HFF-Myc (cell line): ENCODE measurements around the gene ZNF200.

Experiments
- DNase-seq: peaks from one replicate; pipeline ENCODE4 v3.0.0-alpha.2; 2011; ENCODE audit warnings: low read depth; ENCODE audit errors: extremely low read depth
- H3K4me3 ChIP-seq: replicated peaks from 2 replicates; pipeline ENCODE4 v1.5.1; 2011; ENCODE audit warnings: low read depth, mild to moderate bottlenecking, control low read depth, low read length
- TF ChIP-seq, protein P1 (sequence below): IDR thresholded peaks from 2 replicates; pipeline ENCODE4 v1.5.1; 2012; ENCODE audit warnings: mild to moderate bottlenecking, low read depth, low read length, control low read depth; ENCODE audit errors: missing control alignments

ZNF200 gene

DNA sequence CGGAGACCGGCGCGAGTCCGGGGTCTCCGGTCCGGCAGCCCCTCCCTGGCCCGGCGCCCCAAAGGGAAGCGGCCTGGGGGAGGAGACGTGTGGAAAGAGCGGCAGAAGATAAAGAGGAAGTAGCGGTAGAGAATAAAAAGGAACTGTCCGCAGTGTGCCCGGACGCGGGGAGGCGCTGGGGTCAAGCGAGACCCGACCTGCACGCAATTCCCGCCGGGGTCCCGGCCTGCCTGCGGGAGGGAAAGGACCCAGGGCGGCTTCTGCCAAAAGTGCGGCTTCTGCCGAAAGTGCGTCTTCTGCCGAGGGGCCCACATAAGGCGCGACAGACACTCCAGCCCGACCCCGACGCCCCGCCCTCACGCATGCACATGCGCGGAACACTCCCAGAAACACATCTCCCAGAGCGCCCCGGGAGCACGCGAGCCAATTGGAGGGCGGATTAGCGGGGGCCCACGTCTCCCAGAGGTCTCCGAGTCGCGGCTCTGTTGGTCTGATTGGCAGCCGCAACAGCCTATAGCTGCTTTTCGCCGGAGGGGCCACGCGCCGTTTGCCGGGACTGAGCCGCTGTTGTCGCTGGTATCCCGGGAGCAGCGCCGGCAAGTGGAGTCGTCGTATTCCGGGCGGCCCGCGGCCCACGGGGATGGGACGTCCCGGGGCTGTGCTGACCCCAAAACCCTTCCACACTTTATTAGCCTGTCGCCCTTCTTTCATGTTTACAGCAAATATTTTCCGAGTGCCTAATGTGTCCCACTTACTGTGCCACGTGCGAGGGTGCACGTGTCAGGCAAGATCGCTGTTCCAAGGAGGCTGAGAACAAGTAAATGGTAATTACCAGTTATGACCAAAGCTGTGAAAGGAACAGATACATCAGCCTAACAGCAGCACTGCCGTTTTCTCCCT is 29.4 kb upstream of the ZNF200 start:
- TF ChIP-seq, protein P1, sequence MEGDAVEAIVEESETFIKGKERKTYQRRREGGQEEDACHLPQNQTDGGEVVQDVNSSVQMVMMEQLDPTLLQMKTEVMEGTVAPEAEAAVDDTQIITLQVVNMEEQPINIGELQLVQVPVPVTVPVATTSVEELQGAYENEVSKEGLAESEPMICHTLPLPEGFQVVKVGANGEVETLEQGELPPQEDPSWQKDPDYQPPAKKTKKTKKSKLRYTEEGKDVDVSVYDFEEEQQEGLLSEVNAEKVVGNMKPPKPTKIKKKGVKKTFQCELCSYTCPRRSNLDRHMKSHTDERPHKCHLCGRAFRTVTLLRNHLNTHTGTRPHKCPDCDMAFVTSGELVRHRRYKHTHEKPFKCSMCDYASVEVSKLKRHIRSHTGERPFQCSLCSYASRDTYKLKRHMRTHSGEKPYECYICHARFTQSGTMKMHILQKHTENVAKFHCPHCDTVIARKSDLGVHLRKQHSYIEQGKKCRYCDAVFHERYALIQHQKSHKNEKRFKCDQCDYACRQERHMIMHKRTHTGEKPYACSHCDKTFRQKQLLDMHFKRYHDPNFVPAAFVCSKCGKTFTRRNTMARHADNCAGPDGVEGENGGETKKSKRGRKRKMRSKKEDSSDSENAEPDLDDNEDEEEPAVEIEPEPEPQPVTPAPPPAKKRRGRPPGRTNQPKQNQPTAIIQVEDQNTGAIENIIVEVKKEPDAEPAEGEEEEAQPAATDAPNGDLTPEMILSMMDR, result peak; percentile 5
- peak overlapping the region; percentile 59 for H3K4me3 ChIP-seq
- DNase-seq, result peak; percentile 88

DNA sequence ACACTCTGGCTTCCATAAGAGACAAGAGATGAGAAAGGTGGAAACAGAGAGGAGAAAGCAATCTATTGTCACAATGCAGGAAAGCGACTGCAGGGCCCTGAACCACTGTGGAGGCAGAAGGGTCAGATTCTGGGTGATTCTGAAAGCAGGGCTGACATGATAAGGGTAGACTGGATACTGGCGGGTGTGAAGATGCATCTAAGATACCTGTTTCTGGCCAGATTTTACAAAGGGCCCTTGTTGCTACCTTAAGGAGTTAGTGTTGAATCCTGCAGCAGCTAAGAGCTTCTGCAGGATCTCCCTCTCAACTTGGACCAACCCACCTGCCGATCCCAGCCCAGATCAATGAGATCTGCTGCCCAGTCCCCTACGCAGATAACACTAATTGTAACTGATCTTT is 27.6 kb upstream of the ZNF200 start:
- TF ChIP-seq, protein P1, result no peak
- DNase-seq, result no peak
- no peak overlapping the region for H3K4me3 ChIP-seq

DNA sequence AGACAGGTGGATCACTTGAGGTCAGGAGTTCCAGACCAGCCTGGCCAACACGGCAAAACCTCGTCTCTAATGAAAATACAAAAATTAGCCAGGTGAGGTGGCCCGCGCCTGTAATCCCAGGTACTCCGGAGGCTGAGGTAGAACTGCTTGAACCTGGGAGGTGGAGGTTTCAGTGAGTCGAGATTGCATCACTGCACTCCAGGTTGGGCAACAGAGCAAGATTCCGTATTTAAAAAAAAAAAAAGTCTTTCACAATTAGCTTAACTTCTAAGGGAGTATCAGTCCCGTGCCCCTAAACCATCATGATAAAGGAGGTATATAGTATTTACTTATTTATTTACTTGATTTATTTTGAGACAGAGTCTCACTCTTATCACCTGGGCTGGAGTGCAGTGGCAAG is 24.9 kb upstream of the ZNF200 start:
- DNase-seq, result no peak

DNA sequence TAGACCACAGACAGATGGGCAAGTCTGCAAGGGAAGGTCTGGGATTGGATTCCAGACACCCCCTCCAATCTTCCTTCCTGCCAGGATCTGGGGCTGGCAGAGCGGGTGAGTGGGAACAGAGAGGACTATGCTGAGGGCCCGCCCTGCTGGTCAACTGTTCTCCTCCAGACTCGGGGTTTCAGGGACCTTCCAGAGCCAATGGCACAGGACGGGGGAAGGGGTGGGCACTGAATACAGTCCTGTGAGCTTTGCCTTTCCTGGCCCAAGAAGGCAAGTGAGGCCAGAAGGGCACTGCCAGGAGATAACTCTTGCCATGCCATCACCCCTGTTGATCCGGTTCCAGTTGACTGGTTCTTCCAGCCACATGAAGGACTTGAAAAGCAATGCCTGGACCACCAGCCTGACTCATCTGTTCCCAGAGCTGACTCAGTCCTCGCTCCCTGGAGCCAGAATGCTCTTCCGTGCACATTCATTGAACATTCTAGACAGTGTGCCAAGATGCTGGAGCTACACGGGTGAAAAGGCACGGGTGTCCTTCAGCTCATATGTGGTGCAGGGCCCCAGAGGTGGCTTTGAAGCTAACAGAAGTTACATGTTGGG is 22.0 kb upstream of the ZNF200 start:
- H3K4me3 ChIP-seq, result no peak overlapping the region
- TF ChIP-seq, protein P1, result no peak

More for the DNA sequence above, 24.9 kb upstream of the ZNF200 start:
- TF ChIP-seq, protein P1, result no peak
- H3K4me3 ChIP-seq, result no peak overlapping the region

DNA sequence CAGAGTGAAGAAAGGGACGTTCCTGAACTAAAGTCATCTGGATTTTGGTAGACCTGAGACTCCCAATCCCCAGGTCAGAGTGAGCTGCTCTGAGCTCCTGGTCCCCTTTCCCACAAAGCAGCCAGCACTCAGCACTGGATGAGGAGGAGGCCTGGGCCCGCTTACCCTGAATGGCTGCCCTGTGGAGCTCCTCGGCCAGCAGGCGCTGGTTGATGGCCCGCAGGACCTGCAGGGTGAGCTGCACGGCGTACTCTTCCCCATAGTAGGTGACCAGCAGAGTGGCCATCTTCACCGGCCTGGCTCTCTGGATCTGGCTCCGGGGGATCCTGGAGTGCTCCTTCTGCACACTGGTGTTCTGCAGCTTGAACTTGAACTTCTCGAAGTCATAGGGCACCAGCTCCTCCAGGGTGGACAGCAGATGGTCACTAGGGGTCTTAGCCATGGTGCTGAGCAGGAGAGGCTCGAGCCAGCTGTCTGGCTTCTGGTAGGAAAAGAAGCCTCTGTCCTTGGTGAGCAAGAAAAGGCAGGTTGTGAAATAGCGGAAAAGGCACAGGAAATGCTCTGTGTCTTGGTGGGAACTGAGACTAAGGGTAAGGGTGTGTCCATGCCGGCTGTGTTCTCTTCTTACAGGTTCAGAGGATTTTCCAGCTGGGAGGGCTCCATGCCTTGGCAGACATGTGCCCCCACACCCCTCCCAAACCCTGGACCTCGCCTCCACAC is 21.3 kb upstream of the ZNF200 start, which contains the start of gene MEFV:
TSS of gene MEFV (minus strand) at position 488 of the 720 bp plus-strand sequence. CDS start at position 442, 46 bp downstream.
- no peak within 1 kb of the TSS for H3K4me3 ChIP-seq
- TF ChIP-seq, protein P1, result no peak
- DNase-seq, result no peak

More for the DNA sequence above, 22.0 kb upstream of the ZNF200 start:
- no peak for DNase-seq

DNA sequence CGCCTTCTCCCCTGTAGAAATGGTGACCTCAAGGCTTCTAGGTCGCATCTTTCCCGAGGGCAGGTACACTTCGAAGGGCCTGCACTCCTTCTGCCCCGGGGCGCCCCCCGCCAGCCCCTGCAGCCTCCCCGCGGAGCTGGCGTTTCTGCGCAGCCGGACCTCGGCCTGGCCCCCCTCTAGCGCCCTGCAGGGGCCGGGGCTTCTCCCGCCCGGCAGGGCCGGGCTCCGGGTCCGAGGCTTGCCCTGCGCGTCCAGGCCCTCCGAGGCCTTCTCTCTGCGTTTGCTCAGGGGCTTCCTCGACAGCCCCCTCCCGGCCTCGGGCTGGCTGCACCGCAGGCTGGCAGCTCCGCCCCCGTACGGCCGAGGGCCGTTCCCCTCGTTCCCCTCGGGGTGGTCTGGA is 19.4 kb upstream of the ZNF200 start:
- no peak overlapping the region for H3K4me3 ChIP-seq
- TF ChIP-seq, protein P1, result no peak
- DNase-seq, result no peak
